Liver (tissue), 9 donors: Measurements from ENCODE around the gene TMEM44. TPM values are rescaled to one million over a fixed set of nuclear protein-coding genes. Genes with fewer than 3 reads are reported as not detected.

Experiments
- DNase-seq: peaks from one replicate; pipeline ENCODE4 v3.0.0-alpha.2; 2017; ENCODE audit warnings: low spot score
- H3K27ac ChIP-seq, 2 donors: one replicate each; pipeline ENCODE4 v1.7.0; 2013; ENCODE audit warnings: inconsistent platforms in 2 of 2, low read length in 2 of 2, control low read depth in 1 of 2, low read depth in 1 of 2, mild to moderate bottlenecking in 1 of 2
- H3K27me3 ChIP-seq, 4 donors: one replicate each; pipeline versions ENCODE4 v1.6.1 to v1.7.0; 2013; ENCODE audit warnings: low read length in 3 of 4, inconsistent platforms in 1 of 4, mild to moderate bottlenecking in 1 of 4, moderate library complexity in 1 of 4; ENCODE audit not compliant: control insufficient read depth in 4 of 4, insufficient read depth in 4 of 4
- H3K36me3 ChIP-seq, 4 donors: one replicate each; pipeline versions ENCODE4 v1.6.1 to v1.7.0; 2013; ENCODE audit warnings: low read length in 3 of 4, mild to moderate bottlenecking in 3 of 4, low read depth in 1 of 4, moderate library complexity in 1 of 4; ENCODE audit not compliant: control insufficient read depth in 4 of 4, insufficient read depth in 3 of 4
- H3K4me1 ChIP-seq, 4 donors: one replicate each; pipeline versions ENCODE4 v1.6.1 to v1.7.0; 2013; ENCODE audit warnings: low read length in 3 of 4, mild to moderate bottlenecking in 3 of 4, moderate library complexity in 1 of 4; ENCODE audit not compliant: control insufficient read depth in 4 of 4, insufficient read depth in 4 of 4
- H3K4me3 ChIP-seq, 3 donors: one replicate each; pipeline versions ENCODE4 v1.6.1 to v1.7.0; 2013; ENCODE audit warnings: low read length in 3 of 3, control low read depth in 1 of 3, low read depth in 1 of 3, mild to moderate bottlenecking in 1 of 3
- H3K9ac ChIP-seq, 2 donors: one replicate each; pipeline ENCODE4 v1.7.0; 2013; ENCODE audit warnings: low read length in 2 of 2, mild to moderate bottlenecking in 2 of 2, moderate library complexity in 2 of 2, control low read depth in 1 of 2, low read depth in 1 of 2
- H3K9me3 ChIP-seq, 4 donors: one replicate each; pipeline versions ENCODE4 v1.6.1 to v1.7.0; 2013; ENCODE audit warnings: low read length in 3 of 4; ENCODE audit not compliant: control insufficient read depth in 4 of 4
- ATF3 ChIP-seq: IDR thresholded peaks from 2 replicates; pipeline ENCODE4 v1.6.1; 2016; ENCODE audit warnings: antibody characterized with exemption
- CTCF ChIP-seq: fragments of 150-350 bp; IDR thresholded peaks from 2 replicates; pipeline ENCODE4 v1.5.1; 2017; ENCODE audit warnings: improper control_type of control experiment, low read depth, low read length; ENCODE audit not compliant: missing input control
- EGR1 ChIP-seq, 2 donors: IDR thresholded peaks; 2 replicates each; pipeline ENCODE4 v1.6.1; 2016 to 2018; ENCODE audit warnings: antibody characterized with exemption in 2 of 2, low read depth in 2 of 2
- FOXA1 ChIP-seq: IDR thresholded peaks from 2 replicates; pipeline ENCODE4 v1.6.1; 2016; ENCODE audit warnings: antibody characterized with exemption
- FOXA2 ChIP-seq: IDR thresholded peaks from 2 replicates; pipeline ENCODE4 v1.6.1; 2016; ENCODE audit warnings: antibody characterized with exemption
- GABPA ChIP-seq, 2 donors: IDR thresholded peaks in 1 of 2; conservative IDR thresholded peaks in 1 of 2; 2 replicates each; pipeline ENCODE4 v1.6.1; 2016; ENCODE audit warnings: antibody characterized with exemption in 2 of 2, mild to moderate bottlenecking in 1 of 2, moderate library complexity in 1 of 2
- HNF4A ChIP-seq, 2 donors: conservative IDR thresholded peaks; 2 replicates each; pipeline ENCODE4 v1.6.1; 2016; ENCODE audit warnings: antibody characterized with exemption in 2 of 2, mild to moderate bottlenecking in 2 of 2
- HNF4G ChIP-seq: IDR thresholded peaks from 2 replicates; pipeline ENCODE4 v1.6.1; 2016; ENCODE audit warnings: antibody characterized with exemption
- JUND ChIP-seq, 2 donors: IDR thresholded peaks; 2 replicates each; pipeline ENCODE4 v1.6.1; 2016; ENCODE audit warnings: antibody characterized with exemption in 2 of 2
- NR2F2 ChIP-seq: IDR thresholded peaks from 2 replicates; pipeline ENCODE4 v1.6.1; 2016; ENCODE audit warnings: antibody characterized with exemption
- RAD21 ChIP-seq, 2 donors: IDR thresholded peaks; 2 replicates each; pipeline ENCODE4 v1.6.1; 2016; ENCODE audit warnings: antibody characterized with exemption in 2 of 2, mild to moderate bottlenecking in 2 of 2
- RXRA ChIP-seq, 2 donors: IDR thresholded peaks; 2 replicates each; pipeline ENCODE4 v1.6.1; 2017 to 2018; ENCODE audit warnings: antibody characterized with exemption in 2 of 2, mild to moderate bottlenecking in 1 of 2
- SP1 ChIP-seq: IDR thresholded peaks from 2 replicates; pipeline ENCODE4 v1.6.1; 2018; ENCODE audit warnings: antibody characterized with exemption, mild to moderate bottlenecking
- TAF1 ChIP-seq: conservative IDR thresholded peaks from 2 replicates; pipeline ENCODE4 v1.6.1; 2016; ENCODE audit warnings: antibody characterized with exemption, mild to moderate bottlenecking
- YY1 ChIP-seq: IDR thresholded peaks from 2 replicates; pipeline ENCODE4 v1.6.1; 2016; ENCODE audit warnings: antibody characterized with exemption, mild to moderate bottlenecking
- WGBS: extraction: QIAGEN DNeasy Blood & Tissue Kit; methylation state at CpG from one replicate; pipeline ENCODE4 v1.1.7; 2013; 5-methylcytosine and 5-hydroxymethylcytosine counted together
- polyA plus RNA-seq, 2 donors: library from polyadenylated mRNA; stranded (reverse) in 1 of 2; unstranded in 1 of 2; fragments of 200-250 nt in 1 of 2; fragments of >200 nt in 1 of 2; fragmentation: Nextera tagmentation in 1 of 2; extraction: Ambion mirVana in 1 of 2; gene quantifications; one replicate each; pipeline versions ENCODE4 v1.2.1 to v1.2.3, GENCODE V29; 2013 to 2015
- total RNA-seq, 2 donors: library from RNA; depleted of rRNA; stranded (reverse); fragments of >200 nt; gene quantifications; one replicate each; pipeline ENCODE4 v1.2.3, GENCODE V29; 2014
- TF ChIP-seq, protein P1 (sequence below): IDR thresholded peaks from 2 replicates; pipeline ENCODE4 v1.6.1; 2016; ENCODE audit warnings: antibody characterized with exemption
- TF ChIP-seq, protein P2 (sequence below): IDR thresholded peaks from 2 replicates; pipeline ENCODE4 v1.6.1; 2016; ENCODE audit warnings: antibody characterized with exemption, mild to moderate bottlenecking
- TF ChIP-seq, protein P3 (sequence below): IDR thresholded peaks from 2 replicates; pipeline ENCODE4 v1.6.1; 2016; ENCODE audit warnings: antibody characterized with exemption
- donor health status: healthy.
- donor health status: healthy.
- donor health status: healthy.
- donor health status: healthy.
- donor health status: healthy.

TMEM44 gene
- total and polyA plus RNA-seq, 4 donors, result 1.8 to 5.0 (median 3.2) TPM

- Histone ChIP-seq H3K9me3 (no peaks in the 10 kb centered on the region), H3K4me3 (no peak overlapping the region), H3K27ac (no peak overlapping the region), H3K27me3 (no peaks in the 10 kb centered on the region), H3K9ac (no peak overlapping the region), H3K4me1 (peaks cover 0 to 4% (median 0%) of the 10 kb centered on the region in 4 donors), H3K36me3 (peaks cover 0 to 2% (median 0%) of the 10 kb centered on the region in 4 donors)
- 83% methylated on average over 10 of the region's 10 CpGs for WGBS
- no peak for DNase-seq
- TF ChIP-seq, protein P1, sequence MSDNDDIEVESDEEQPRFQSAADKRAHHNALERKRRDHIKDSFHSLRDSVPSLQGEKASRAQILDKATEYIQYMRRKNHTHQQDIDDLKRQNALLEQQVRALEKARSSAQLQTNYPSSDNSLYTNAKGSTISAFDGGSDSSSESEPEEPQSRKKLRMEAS, result no peak
- TF ChIP-seq ATF3, result no peak
- no peak for TF ChIP-seq FOXA2
- no peak for TF ChIP-seq HNF4A (conservative IDR thresholded peaks at IDR 0.05)
- TF ChIP-seq CTCF, result no peak
- TF ChIP-seq RAD21 (IDR thresholded peaks at IDR 0.05), result no peak
- TF ChIP-seq, protein P2, sequence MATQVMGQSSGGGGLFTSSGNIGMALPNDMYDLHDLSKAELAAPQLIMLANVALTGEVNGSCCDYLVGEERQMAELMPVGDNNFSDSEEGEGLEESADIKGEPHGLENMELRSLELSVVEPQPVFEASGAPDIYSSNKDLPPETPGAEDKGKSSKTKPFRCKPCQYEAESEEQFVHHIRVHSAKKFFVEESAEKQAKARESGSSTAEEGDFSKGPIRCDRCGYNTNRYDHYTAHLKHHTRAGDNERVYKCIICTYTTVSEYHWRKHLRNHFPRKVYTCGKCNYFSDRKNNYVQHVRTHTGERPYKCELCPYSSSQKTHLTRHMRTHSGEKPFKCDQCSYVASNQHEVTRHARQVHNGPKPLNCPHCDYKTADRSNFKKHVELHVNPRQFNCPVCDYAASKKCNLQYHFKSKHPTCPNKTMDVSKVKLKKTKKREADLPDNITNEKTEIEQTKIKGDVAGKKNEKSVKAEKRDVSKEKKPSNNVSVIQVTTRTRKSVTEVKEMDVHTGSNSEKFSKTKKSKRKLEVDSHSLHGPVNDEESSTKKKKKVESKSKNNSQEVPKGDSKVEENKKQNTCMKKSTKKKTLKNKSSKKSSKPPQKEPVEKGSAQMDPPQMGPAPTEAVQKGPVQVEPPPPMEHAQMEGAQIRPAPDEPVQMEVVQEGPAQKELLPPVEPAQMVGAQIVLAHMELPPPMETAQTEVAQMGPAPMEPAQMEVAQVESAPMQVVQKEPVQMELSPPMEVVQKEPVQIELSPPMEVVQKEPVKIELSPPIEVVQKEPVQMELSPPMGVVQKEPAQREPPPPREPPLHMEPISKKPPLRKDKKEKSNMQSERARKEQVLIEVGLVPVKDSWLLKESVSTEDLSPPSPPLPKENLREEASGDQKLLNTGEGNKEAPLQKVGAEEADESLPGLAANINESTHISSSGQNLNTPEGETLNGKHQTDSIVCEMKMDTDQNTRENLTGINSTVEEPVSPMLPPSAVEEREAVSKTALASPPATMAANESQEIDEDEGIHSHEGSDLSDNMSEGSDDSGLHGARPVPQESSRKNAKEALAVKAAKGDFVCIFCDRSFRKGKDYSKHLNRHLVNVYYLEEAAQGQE, result no peak
- TF ChIP-seq, protein P3, sequence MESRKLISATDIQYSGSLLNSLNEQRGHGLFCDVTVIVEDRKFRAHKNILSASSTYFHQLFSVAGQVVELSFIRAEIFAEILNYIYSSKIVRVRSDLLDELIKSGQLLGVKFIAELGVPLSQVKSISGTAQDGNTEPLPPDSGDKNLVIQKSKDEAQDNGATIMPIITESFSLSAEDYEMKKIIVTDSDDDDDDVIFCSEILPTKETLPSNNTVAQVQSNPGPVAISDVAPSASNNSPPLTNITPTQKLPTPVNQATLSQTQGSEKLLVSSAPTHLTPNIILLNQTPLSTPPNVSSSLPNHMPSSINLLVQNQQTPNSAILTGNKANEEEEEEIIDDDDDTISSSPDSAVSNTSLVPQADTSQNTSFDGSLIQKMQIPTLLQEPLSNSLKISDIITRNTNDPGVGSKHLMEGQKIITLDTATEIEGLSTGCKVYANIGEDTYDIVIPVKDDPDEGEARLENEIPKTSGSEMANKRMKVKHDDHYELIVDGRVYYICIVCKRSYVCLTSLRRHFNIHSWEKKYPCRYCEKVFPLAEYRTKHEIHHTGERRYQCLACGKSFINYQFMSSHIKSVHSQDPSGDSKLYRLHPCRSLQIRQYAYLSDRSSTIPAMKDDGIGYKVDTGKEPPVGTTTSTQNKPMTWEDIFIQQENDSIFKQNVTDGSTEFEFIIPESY, result no peak
- TF ChIP-seq NR2F2, result no peak
- TF ChIP-seq FOXA1, result no peak
- no peak for TF ChIP-seq EGR1 (IDR thresholded peaks at IDR 0.05; ENCODE audit: low read depth in 2 of 2)
- no peak for TF ChIP-seq JUND (IDR thresholded peaks at IDR 0.05)
- no peak for TF ChIP-seq HNF4G
Measured at GRCh38 chr3:194592798-194593752, 40.1 kb downstream of the TMEM44 start.

DNA sequence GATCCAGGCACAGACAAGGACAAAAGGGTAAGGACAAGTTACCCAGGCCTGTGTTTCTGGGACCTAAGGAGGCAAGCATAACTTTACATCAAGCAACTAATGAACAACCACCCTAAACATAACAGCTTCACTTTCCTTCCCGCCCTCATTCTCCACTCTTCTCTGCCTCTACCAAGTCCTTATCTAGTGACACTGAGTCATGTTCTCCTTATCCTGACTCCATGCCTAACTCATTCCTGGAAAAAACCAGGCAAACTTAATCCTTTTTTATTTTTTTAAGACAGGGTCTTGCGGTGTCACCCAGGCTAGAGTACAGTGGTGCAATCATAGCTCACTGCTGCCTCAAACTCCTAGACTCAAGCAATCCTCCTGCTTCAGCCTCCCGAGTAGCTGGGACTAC, 44.5 kb downstream of the TMEM44 start:
- Histone ChIP-seq H3K4me1 (peaks cover 0 to 9% (median 7%) of the 10 kb centered on the region in 4 donors), H3K36me3 (peaks cover 0 to 2% (median 0%) of the 10 kb centered on the region in 4 donors)
- WGBS, result 92% methylated on average over 3 of the region's 3 CpGs
- no peak for TF ChIP-seq FOXA2
- no peak for TF ChIP-seq TAF1
- no peak for TF ChIP-seq YY1
- no peak for TF ChIP-seq JUND (IDR thresholded peaks at IDR 0.05)
- TF ChIP-seq RAD21 (IDR thresholded peaks at IDR 0.05), result no peak
- no peak for TF ChIP-seq HNF4A (conservative IDR thresholded peaks at IDR 0.05)
- no peak for TF ChIP-seq CTCF
- no peak for TF ChIP-seq ATF3
- no peak for TF ChIP-seq HNF4G
- no peak for TF ChIP-seq FOXA1
- no peak for TF ChIP-seq SP1
- no peak for TF ChIP-seq RXRA (IDR thresholded peaks at IDR 0.05)
- TF ChIP-seq NR2F2, result no peak
- no peak for TF ChIP-seq EGR1 (IDR thresholded peaks at IDR 0.05; ENCODE audit: low read depth in 2 of 2)
- no peak for TF ChIP-seq GABPA (IDR thresholded peaks at IDR 0.05 in 1 of 2, conservative IDR thresholded peaks at IDR 0.05 in 1 of 2)

More for the DNA sequence above, 44.5 kb downstream of the TMEM44 start:
- no peak for DNase-seq
- H3K4me3 ChIP-seq, result no peak overlapping the region
- H3K9me3 ChIP-seq, result no peaks in the 10 kb centered on the region
- no peaks in the 10 kb centered on the region for H3K27me3 ChIP-seq
- H3K9ac ChIP-seq, result no peak overlapping the region
- no peak overlapping the region for H3K27ac ChIP-seq
